DMS114 treated with DMSO at 0.1 percent for 48 hours (cell line): ENCODE data around the gene NQO1.
"Not testable (repeated sequence)": the region's sequence is repeated elsewhere in the genome, so short reads cannot be mapped to it uniquely, and the experiment has no call there.

Source experiments
- DNase-seq: peaks from one replicate; lab custom pipeline; 2025; ENCODE audit not compliant: unreplicated experiment; lab: John Stamatoyannopoulos, UW

The NQO1 gene

GRCh38 chr16:69726313-69727060, at the start of gene NQO1:
Gene NQO1, minus strand, starts transcription at chr16:69726560. Its CDS starts 121 bp downstream, at chr16:69726439.
- DNase-seq: peak; percentile 90

- DNase-seq: no peak
These were observed 49.2 kb upstream of the NQO1 start for GRCh38 chr16:69775563-69775962.

DNA sequence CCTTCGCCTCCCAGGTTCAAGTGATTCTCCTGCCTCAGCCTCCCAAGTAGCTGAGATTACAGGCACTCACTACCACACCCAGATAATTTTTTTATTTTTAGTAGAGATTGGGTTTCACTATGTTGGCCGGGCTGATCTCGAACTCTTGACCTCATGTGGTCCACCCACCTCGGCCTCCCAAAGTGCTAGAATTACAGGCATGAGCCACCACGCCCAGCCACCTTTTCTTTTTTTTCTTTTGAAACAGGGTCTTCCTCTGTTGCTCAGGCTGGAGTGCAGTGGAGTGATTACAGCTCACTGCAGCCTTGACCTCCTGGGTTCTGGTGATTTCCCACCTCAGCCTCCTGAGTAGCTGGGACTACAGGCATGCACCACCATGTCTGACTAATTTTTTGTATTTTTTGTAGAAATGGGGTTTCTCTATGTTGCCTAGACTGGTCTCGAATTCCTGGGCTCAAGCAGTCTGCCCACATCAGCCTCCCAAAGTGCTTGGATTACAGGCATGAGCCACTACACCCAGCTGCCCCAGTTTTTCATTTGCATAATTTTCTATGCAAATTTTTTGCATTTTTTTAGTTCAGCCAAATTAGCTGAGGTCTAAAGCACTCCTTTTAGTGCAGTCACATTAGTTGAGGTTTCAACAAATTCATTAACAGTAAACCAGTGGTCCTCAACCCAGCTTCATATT, 47.0 kb upstream of the NQO1 start:
- DNase-seq: no peak

- DNase-seq: no peak
These were observed 45.2 kb upstream of the NQO1 start for GRCh38 chr16:69771651-69771967.

DNA sequence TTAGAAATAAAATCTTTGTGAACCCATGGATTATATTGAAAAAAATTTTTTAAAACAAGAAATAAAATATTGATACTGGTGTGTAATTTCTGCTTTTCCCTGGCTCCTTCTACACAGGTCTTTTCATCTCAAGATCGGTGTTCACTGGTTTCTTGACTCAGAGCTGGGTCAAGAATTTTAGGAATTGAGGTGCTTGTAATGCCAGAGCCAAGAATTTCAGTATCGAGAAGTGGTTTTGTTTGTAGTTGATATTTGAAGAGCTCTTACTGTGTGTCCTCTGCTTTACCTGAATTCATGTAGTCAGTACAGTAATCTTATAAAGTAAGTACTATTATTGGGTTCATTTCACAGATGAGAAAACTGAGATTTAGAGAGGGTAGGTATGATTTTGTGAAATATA, 43.0 kb upstream of the NQO1 start:
- no peak for DNase-seq

DNA sequence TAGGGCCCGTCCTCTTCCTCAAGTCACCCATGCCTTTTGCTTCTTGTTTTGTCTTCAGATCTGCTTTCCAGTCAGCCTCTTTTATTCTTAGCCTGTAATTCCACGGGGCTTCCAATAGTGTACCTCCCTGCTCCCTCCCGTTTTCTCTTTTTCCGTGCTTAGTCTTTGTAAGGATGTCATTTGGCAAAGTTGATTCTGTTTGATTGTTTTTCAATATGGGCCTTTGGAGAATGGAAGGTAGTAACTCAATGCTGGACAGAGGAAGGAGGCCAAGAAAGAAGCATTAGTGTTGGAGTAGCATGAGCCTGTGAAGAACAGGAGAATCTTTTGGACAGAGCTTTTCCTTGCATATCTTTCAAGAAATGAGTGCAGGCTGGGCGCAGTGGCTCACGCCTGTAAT, 42.3 kb upstream of the NQO1 start:
- DNase-seq: no peak

- DNase-seq: no peak
These were observed 41.3 kb upstream of the NQO1 start for GRCh38 chr16:69767459-69768229.

DNA sequence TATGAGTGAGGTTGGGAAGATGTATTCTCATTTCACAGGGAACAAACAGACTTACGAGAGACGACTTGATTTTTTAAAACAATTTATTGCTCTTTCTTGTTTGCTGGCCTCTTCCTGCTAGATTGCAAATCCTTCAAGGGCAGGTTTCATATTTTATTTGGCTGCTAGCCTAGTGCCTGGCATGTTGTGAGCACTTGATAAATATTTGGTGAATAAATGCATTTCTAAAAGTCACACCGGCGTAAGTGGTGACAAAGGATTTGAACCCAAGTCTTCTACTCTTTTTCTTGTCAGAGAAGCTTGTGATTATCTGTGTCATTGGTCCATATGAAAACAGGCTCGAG, 37.2 kb upstream of the NQO1 start:
- no peak for DNase-seq

- no peak for DNase-seq
These were observed 36.6 kb upstream of the NQO1 start for GRCh38 chr16:69762814-69763598.

- DNase-seq: peak; percentile 56
These were observed 35.8 kb upstream of the NQO1 start, which contains the start of gene WWP2 for GRCh38 chr16:69761983-69762813. Gene WWP2, plus strand, starts transcription at chr16:69762332. Its CDS starts 24,679 bp downstream, at chr16:69787011.

DNA sequence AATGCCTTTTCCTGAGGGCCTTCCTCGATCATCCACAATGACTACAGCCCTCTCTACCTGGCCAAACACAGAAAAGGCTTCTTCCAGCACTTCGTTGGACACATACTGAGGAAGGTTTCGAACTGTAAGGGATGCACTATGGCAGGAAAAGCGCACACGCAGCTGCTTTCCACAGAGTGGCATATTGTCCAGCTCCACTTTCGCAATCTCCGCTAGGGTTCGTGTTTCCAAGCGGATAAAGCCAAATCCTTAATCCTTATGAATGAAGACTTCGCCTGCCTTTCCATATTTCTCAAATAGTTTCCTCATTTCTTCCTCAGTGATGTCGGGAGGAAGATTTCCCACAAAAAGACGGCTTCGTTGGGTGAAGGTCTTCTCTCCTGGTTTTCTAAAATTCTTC, 31.0 kb upstream of the NQO1 start:
- not testable (repeated sequence) for DNase-seq

DNA sequence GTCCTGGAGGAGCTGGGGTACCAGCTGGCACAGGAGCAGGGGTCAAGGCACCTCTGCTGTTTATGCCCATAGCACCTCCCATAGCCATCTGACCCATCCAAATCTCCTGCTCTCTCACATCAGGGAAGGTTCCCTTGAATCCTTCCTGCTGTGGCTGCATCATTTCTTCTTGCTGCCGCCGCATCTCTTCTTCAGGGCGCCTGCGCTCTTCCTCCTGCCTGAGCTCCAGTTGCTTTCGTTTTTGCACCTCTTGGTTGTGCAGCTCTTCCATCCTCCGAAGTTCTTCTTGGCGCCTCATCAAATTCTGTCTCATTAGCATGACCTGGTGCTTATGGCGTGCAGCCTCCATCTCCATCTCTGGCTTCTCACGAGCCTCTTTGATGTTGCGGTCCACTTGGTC, 30.3 kb upstream of the NQO1 start:
- no peak for DNase-seq

DNA sequence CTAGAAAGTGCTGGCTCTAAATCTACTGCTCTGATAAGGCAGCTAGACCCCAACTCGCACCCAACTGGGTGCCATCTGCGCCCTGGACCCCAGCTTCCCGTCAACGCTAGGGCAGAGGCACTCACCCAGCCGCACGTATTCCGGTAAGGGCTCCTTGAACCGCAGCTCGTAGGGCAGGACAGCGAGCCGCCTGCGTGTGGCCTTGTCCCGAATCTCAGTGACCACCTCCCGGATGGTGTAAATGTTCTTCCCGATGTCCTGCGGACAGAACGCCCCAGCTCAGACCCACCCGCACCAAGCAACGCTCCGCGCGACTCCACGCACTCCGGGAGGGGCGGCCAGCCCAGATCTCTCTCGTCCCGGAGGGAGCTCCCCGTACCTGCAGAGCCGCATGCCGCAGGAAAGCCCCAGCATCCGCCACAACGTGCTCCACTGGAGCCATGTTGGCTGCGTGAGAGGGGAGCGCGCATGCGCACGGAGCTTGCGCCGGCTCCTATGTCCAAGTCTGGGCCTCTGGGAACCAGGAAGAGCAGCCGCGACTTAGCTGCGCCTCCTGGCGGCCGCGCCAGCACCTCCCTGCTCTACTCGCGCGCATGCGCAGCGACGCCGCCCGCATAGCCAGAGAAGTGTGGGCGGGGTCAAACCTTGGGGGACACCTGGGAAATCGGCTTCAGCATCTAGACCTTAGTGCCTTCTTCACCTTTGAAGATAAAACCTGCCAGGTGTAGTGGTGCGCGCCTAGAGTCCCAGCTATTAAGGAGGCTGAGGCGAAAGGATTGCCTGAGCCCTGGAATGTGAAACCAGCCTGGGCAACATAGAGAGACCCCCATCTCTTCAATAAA, 28.3 kb upstream of the NQO1 start, which contains the start of gene NOB1:
Gene NOB1 (minus strand): TSS at position 458 of the 842 bp plus-strand sequence. CDS start 16 bp downstream, at position 442.
- DNase-seq: peak; percentile 89

DNA sequence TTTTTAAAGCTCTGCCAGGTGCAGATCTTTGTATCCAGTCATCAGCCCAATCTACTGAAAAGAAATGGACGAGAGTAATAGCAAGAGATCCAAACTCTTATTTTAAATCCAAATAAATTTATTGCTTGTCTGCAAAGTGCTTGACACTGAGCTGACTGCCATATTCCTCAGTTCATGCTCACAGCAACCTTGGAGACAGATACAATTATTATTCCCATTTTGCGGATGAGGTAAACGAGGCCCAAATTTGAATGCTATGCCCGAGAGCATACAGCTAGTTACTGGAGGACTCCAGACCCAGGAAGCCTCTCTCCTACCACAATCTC, 27.7 kb upstream of the NQO1 start:
- DNase-seq: no peak

- no peak for DNase-seq
These were observed 22.5 kb upstream of the NQO1 start for GRCh38 chr16:69748694-69749345.

DNA sequence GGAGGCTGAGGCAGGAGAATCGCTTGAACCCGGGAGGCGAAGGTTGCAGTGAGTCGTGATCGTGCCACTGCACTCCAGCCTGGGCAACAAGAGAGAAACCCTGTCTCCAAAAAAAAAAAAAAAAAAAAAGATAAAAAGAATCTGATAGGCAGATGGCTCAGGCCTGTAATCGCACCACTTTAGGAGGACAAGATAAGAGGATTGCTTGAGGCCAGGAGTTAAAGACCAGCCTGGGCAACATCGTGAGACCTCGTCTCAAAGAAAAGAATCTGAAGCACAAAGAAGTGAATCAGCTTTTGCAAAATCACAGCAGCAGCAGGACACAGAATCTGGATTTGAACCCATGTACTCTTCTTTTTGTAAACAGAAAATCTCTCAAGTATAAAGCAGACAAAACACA, 20.8 kb upstream of the NQO1 start:
- no peak for DNase-seq

- DNase-seq: no peak
These were observed 19.6 kb upstream of the NQO1 start for GRCh38 chr16:69745959-69746358.

GRCh38 chr16:69745232-69745612, 18.9 kb upstream of the NQO1 start:
- DNase-seq: no peak
